ENCODE data around the gene LONP2.

GRCh38 chr16:48201515-48202201 is 42.4 kb upstream of the LONP2 start:
- TF ChIP-seq, protein P1, sequence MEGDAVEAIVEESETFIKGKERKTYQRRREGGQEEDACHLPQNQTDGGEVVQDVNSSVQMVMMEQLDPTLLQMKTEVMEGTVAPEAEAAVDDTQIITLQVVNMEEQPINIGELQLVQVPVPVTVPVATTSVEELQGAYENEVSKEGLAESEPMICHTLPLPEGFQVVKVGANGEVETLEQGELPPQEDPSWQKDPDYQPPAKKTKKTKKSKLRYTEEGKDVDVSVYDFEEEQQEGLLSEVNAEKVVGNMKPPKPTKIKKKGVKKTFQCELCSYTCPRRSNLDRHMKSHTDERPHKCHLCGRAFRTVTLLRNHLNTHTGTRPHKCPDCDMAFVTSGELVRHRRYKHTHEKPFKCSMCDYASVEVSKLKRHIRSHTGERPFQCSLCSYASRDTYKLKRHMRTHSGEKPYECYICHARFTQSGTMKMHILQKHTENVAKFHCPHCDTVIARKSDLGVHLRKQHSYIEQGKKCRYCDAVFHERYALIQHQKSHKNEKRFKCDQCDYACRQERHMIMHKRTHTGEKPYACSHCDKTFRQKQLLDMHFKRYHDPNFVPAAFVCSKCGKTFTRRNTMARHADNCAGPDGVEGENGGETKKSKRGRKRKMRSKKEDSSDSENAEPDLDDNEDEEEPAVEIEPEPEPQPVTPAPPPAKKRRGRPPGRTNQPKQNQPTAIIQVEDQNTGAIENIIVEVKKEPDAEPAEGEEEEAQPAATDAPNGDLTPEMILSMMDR (IDR thresholded peaks at IDR 0.05) = no peak
- TF ChIP-seq POLR2A (IDR thresholded peaks at IDR 0.05) = no peak
